ENCODE results near the gene MGAT5. TPM values are rescaled to one million over a fixed set of nuclear protein-coding genes. Genes with fewer than 3 reads are reported as not detected.

MGAT5 gene
- total RNA-seq, 2 donors from 2014 or later: 61.7 to 63.2 TPM

GRCh38 chr2:134410006-134410405, 156.1 kb downstream of the MGAT5 start:
- Histone ChIP-seq H3K27ac (no peak overlapping the region), H3K9ac (ENCODE audit: low read depth in 2 of 2, low read length in 2 of 2) (no peak overlapping the region), H3K27me3 (no peaks in the 10 kb centered on the region), H3K4me3 (no peak overlapping the region), H3K9me3 (no peaks in the 10 kb centered on the region), H3K4me1 (peaks cover 7% of the 10 kb centered on the region), H3K36me3 (no peaks in the 10 kb centered on the region)
- intact Hi-C loops (cut with DNase I): loop anchor here (5.0 kb wide), 2 partner anchors 33 to 293 kb away; no protein-coding TSS in a partner anchor
- no peak for DNase-seq
- TF ChIP-seq CTCF (IDR thresholded peaks at IDR 0.05): no peak

- H3K27me3 ChIP-seq: no peaks in the 10 kb centered on the region
- H3K4me3 ChIP-seq: no peak overlapping the region
- no peak overlapping the region for H3K9ac ChIP-seq (ENCODE audit: low read depth in 2 of 2, low read length in 2 of 2)
- no peak for TF ChIP-seq CTCF (IDR thresholded peaks at IDR 0.05)
- no peak overlapping the region for H3K27ac ChIP-seq
- H3K9me3 ChIP-seq: no peaks in the 10 kb centered on the region
- no peaks in the 10 kb centered on the region for H3K36me3 ChIP-seq
- H3K4me1 ChIP-seq: peaks cover 7% of the 10 kb centered on the region
- intact Hi-C loops (cut with DNase I): loop anchor here (5.0 kb wide), 2 partner anchors 34 to 294 kb away; no protein-coding TSS in a partner anchor
- peak; percentile 47 for DNase-seq
Measured at GRCh38 chr2:134410831-134411231, 157.0 kb downstream of the MGAT5 start.

- no peaks in the 10 kb centered on the region for H3K36me3 ChIP-seq
- no peaks in the 10 kb centered on the region for H3K9me3 ChIP-seq
- H3K27me3 ChIP-seq: no peaks in the 10 kb centered on the region
- peaks cover 7% of the 10 kb centered on the region for H3K4me1 ChIP-seq
- H3K4me3 ChIP-seq: no peak overlapping the region
- no peak for TF ChIP-seq CTCF (IDR thresholded peaks at IDR 0.05)
- intact Hi-C loops (cut with DNase I): loop anchor here (5.0 kb wide), 2 partner anchors 34 to 294 kb away; no protein-coding TSS in a partner anchor
- DNase-seq: no peak
- no peak overlapping the region for H3K27ac ChIP-seq
- peak overlapping the region in 1 of 2 donors; percentile 52 for H3K9ac ChIP-seq (ENCODE audit: low read depth in 2 of 2, low read length in 2 of 2)
Measured at GRCh38 chr2:134411279-134411827, 157.5 kb downstream of the MGAT5 start.

GRCh38 chr2:134411828-134412638, 158.2 kb downstream of the MGAT5 start:
- H3K36me3 ChIP-seq: no peaks in the 10 kb centered on the region
- no peaks in the 10 kb centered on the region for H3K27me3 ChIP-seq
- no peak overlapping the region for H3K27ac ChIP-seq
- H3K4me1 ChIP-seq: peaks cover 7% of the 10 kb centered on the region
- DNase-seq: peak; percentile 76
- H3K9me3 ChIP-seq: no peaks in the 10 kb centered on the region
- TF ChIP-seq CTCF (IDR thresholded peaks at IDR 0.05): peak; percentile 61
- intact Hi-C loops (cut with DNase I): loop anchor here (5.0 kb wide), 2 partner anchors 35 to 295 kb away; no protein-coding TSS in a partner anchor
- H3K9ac ChIP-seq (ENCODE audit: low read depth in 2 of 2, low read length in 2 of 2): peak overlapping the region in 1 of 2 donors; percentile 52
- H3K4me3 ChIP-seq: no peak overlapping the region

- Histone ChIP-seq H3K36me3 (no peaks in the 10 kb centered on the region), H3K9ac (ENCODE audit: low read depth in 2 of 2, low read length in 2 of 2) (no peak overlapping the region), H3K4me1 (peaks cover 7% of the 10 kb centered on the region), H3K27me3 (no peaks in the 10 kb centered on the region), H3K4me3 (no peak overlapping the region), H3K27ac (no peak overlapping the region), H3K9me3 (no peaks in the 10 kb centered on the region)
- DNase-seq: no peak
- TF ChIP-seq CTCF (IDR thresholded peaks at IDR 0.05): no peak
- intact Hi-C loops (cut with DNase I): loop anchor here (5.0 kb wide), 2 partner anchors 35 to 295 kb away; no protein-coding TSS in a partner anchor
Measured at GRCh38 chr2:134412639-134412999, 158.7 kb downstream of the MGAT5 start.
